NCI-H1092 treated with DMSO at 0.1 percent for 48 hours (cell line): ENCODE measurements around the gene CHKA.

Experiments
- DNase-seq: peaks from one replicate; lab custom pipeline; 2025; lab: John Stamatoyannopoulos, UW

Gene CHKA

GRCh38 chr11:68013611-68014156 is 107.5 kb downstream of the CHKA start:
- DNase-seq, result no peak

- no peak for DNase-seq
Observed at GRCh38 chr11:68012843-68013610, 108.2 kb downstream of the CHKA start.

- DNase-seq, result no peak
Observed at GRCh38 chr11:68012044-68012842, 108.9 kb downstream of the CHKA start.

GRCh38 chr11:68011051-68011943 is 109.9 kb downstream of the CHKA start:
- no peak for DNase-seq

GRCh38 chr11:68010090-68011041 is 110.8 kb downstream of the CHKA start, which contains the start of gene ALDH3B1:
Gene ALDH3B1, plus strand, starts transcription at chr11:68010327. Its CDS starts 4,971 bp downstream, at chr11:68015298.
- no peak for DNase-seq

GRCh38 chr11:68009391-68010089 is 111.6 kb downstream of the CHKA start:
- DNase-seq, result no peak

GRCh38 chr11:68008381-68009337 is 112.5 kb downstream of the CHKA start:
- DNase-seq, result no peak

- DNase-seq, result no peak
Observed at GRCh38 chr11:68007498-68008380, 113.4 kb downstream of the CHKA start.

- no peak for DNase-seq
Observed at GRCh38 chr11:68006606-68007166, 114.5 kb downstream of the CHKA start.

GRCh38 chr11:68004551-68005335 is 116.4 kb downstream of the CHKA start:
- no peak for DNase-seq

GRCh38 chr11:68003846-68004550 is 117.2 kb downstream of the CHKA start, which contains the start of gene UNC93B1:
Gene UNC93B1, minus strand, starts transcription at chr11:68004097. Its CDS starts 54 bp downstream, at chr11:68004043.
- no peak for DNase-seq

GRCh38 chr11:68002938-68003845 is 118.0 kb downstream of the CHKA start:
- DNase-seq, result no peak
